H4 (cell line): Measurements from ENCODE around the gene PRCP. TPM values are rescaled to one million over a fixed set of nuclear protein-coding genes. Genes with fewer than 3 reads are reported as not detected.
A peak's percentile ranks its signal among the peaks of the same experiment; 100 is the strongest.

Experiments used
- DNase-seq: peaks from one replicate; pipeline ENCODE4 v3.0.0-alpha.2; 2015; ENCODE audit warnings: low spot score
- total RNA-seq: library from RNA; depleted of rRNA; stranded (reverse); fragments of >200 nt; shearing (Covaris generic); gene quantifications from 2 replicates; pipeline ENCODE4 v1.2.3, GENCODE V29; 2014; rRNA removed

Gene PRCP
- total RNA-seq, 1 experiment from 2014 or later, result 91.7 TPM

- no peak for DNase-seq
Observed at GRCh38 chr11:82786836-82787235, 113.4 kb downstream of the PRCP start.

DNA sequence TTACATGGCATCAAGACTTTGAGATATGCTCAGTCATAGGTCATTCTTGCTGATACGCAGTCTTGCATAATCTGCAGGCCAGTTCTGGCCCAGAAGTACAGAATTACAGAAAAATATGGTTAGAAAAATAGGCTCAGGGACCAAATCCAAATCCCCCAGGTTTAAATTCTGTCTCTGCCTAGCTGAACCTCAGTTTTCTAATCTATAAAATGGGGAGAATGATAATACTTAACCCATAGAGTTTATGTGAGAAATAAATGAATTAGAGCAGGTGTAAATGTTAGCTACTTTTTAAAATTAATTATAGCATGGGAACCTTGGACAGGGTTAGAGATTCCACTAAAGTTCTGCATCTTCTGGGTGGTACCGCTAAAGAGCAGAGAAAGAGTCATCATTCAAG lies 114.2 kb downstream of the PRCP start:
- DNase-seq, result no peak

DNA sequence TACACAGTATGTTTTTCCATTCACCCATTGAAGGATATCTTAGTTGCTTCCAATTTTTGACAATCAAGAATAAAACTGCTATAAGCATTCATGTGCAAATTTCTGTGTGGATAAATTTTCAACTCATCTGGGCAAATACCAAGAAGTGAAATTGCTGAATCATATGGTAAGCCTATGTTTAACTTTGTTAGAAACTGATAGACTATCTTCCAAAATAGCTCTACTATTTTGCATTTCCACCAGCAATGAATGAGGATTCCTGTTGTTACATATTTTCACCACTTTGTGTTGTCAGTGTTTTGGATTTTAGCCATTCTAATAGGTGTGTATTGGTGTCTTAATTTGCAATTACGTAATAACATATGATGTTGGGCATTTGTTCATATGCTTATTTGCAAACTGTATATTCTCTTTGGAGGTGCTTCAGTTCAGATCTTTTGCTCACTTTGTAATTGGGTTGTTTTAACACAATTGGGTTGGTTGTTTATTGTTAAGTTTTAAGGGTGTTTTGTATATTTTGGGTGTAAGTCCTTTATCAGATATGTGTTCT lies 117.3 kb downstream of the PRCP start:
- no peak for DNase-seq

- DNase-seq, result no peak
Observed at GRCh38 chr11:82778776-82779175, 121.5 kb downstream of the PRCP start.

- DNase-seq, result no peak
Observed at GRCh38 chr11:82776377-82776776, 123.9 kb downstream of the PRCP start.

DNA sequence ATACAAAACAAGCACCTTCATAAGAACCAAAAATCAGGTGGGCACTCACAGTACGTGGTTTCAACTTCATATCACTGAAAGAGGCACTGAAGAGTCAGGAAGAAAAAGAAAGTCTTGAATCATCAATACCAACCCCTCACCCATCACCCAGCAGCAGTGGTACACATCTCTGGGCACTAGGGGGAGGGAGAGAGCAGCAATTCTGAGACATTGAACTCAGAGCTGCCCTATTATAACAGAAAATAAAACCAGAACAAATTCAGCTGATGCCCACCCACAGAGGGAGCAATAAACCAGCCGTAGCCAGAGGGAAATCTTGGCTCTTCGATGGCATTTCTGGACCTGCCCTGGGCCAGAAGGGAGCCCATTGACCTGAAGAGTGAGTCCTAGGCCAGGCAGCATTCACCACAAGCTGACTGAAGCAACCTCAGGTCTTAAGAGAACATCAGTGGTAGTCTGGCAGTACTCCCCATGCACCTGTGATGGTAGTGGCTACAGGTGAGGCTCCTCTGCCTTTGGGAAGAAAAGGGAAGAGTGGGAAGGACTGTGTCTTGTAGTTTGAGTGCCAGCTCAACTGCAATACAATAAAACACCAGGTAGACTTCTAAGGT lies 124.4 kb downstream of the PRCP start:
- peak; percentile 55 for DNase-seq

GRCh38 chr11:82775218-82775617 lies 125.0 kb downstream of the PRCP start:
- no peak for DNase-seq

Other genes starting within 250 kb of the PRCP start
- not detected in 2 replicates for gene FAM181B, start 166.6 kb downstream of the PRCP start, total RNA-seq
- gene DDIAS, start 1.3 kb upstream of the PRCP start, total RNA-seq, result 12.2 and 18.7 TPM in 2 replicates
- gene RAB30, start 171.5 kb upstream of the PRCP start, total RNA-seq, result 15.3 and 16.9 TPM in 2 replicates